ENCODE data around the gene ANXA3. TPM values are rescaled to one million over a fixed set of nuclear protein-coding genes. Genes with fewer than 3 reads are reported as not detected.

The ANXA3 gene
- total RNA-seq, 1 experiment from 2014 or later = 3.4 TPM

GRCh38 chr4:78553529-78554060 is 2.0 kb downstream of the ANXA3 start:
- DNase-seq = no peak
- Histone ChIP-seq H3K27ac (no peak overlapping the region), H3K36me3 (no peaks in the 10 kb centered on the region; the same call in 1 of the 2 replicates), H3K27me3 (no peaks in the 10 kb centered on the region), H3K4me1 (peaks cover 11% of the 10 kb centered on the region; the same call in 1 of the 2 replicates), H3K9me3 (replicated peaks) (0 out of 2 replicates have a peak, but pooled peaks cover 3% of the 10 kb centered on the region), H3K4me3 (no peak overlapping the region)

- no peak overlapping the region for H3K27ac ChIP-seq
- no peaks in the 10 kb centered on the region for H3K27me3 ChIP-seq
- 0 out of 2 replicates have a peak, but pooled peaks cover 4% of the 10 kb centered on the region for H3K9me3 ChIP-seq (replicated peaks)
- peaks cover 24% of the 10 kb centered on the region for H3K4me1 ChIP-seq
- H3K36me3 ChIP-seq = no peaks in the 10 kb centered on the region; the same call in 1 of the 2 replicates
- no peak for DNase-seq
- no peak overlapping the region for H3K4me3 ChIP-seq
Measured at GRCh38 chr4:78556665-78557064, 5.1 kb downstream of the ANXA3 start.

DNA sequence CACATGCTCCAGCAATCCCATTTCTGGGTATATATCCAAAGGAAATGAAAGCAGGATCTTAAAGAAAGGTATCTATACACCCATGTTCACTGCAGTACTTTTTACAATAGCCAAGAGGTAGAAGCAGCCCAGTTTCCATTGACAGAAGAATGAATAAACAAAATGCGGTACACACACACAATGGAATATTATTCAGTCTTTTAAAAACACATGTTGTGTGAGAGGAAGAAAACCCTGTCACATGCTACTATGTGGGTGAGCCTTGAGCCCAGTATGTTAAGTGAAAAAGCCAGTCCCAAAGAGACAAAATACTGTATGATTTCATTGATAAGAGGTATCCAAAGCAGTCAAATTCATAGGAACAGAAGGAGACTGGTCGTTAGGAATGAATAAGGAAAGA is 6.3 kb downstream of the ANXA3 start:
- H3K36me3 ChIP-seq = no peaks in the 10 kb centered on the region; the same call in 1 of the 2 replicates
- 0 out of 2 replicates have a peak, but pooled peaks cover 4% of the 10 kb centered on the region for H3K9me3 ChIP-seq (replicated peaks)
- no peaks in the 10 kb centered on the region for H3K27me3 ChIP-seq
- H3K27ac ChIP-seq = no peak overlapping the region
- DNase-seq = no peak
- H3K4me3 ChIP-seq = no peak overlapping the region
- peaks cover 16% of the 10 kb centered on the region for H3K4me1 ChIP-seq

GRCh38 chr4:78558410-78558809 is 6.8 kb downstream of the ANXA3 start:
- no peak overlapping the region for H3K4me3 ChIP-seq
- H3K27ac ChIP-seq = no peak overlapping the region
- H3K27me3 ChIP-seq = no peaks in the 10 kb centered on the region
- H3K36me3 ChIP-seq = no peaks in the 10 kb centered on the region; the same call in 1 of the 2 replicates
- H3K4me1 ChIP-seq = peaks cover 13% of the 10 kb centered on the region
- DNase-seq = no peak
- H3K9me3 ChIP-seq (replicated peaks) = 0 out of 2 replicates have a peak, but pooled peaks cover 4% of the 10 kb centered on the region

DNA sequence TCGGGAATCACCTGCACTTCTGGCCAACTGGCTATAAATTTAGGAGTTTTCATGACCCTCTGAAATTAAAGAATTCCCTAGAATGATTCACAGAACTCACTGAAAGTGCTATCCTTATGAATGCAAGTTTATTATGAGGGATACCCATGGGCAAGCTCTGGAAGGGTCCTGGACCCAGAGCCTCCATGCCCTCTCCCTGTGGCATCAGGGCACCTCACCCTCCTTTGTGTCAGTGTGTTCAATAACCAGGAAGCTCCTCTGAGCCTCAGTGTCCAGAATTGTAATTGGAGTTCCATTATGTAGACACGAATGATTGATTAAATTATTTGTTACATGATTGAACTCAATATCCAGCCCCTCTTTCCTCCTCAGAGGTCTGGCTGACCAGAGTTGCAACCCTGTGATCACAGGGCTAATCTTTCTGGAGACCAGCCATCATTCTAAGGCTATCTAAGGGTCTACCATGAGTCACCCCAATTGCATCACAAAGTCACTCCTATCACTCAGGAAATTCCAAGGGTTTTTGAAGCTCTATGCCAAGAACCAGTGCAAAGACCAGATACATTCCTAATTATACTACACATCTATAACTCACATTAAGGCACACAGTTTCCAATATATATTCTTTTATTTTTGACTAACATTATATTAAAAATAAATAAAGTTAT is 8.9 kb downstream of the ANXA3 start:
- no peak overlapping the region for H3K4me3 ChIP-seq
- 0 out of 2 replicates have a peak, but pooled peaks cover 4% of the 10 kb centered on the region for H3K9me3 ChIP-seq (replicated peaks)
- H3K4me1 ChIP-seq = peaks cover 13% of the 10 kb centered on the region
- no peaks in the 10 kb centered on the region for H3K27me3 ChIP-seq
- peak in 1 of 2 experiments; percentile 28 for DNase-seq
- H3K27ac ChIP-seq = no peak overlapping the region
- no peaks in the 10 kb centered on the region for H3K36me3 ChIP-seq

DNA sequence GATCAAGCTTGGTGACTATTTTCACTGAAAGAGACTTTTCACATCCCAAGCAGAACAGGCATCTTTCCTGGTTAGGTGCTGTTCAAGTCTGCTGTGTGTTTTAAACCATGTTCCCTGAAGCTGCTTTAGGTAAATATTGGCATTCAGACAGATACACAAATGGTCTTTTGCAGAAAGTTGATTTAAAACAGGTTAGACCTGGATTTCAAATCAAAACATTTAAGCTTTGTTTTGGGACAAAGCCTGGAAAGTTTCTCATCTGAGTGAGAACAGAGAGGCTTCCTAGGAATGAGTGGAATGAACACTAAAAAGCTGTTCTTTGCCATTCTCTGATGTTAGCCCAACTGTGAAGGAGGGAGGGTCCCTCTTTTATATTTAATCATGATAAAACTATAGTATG is 10.1 kb downstream of the ANXA3 start:
- Histone ChIP-seq H3K36me3 (no peaks in the 10 kb centered on the region), H3K4me1 (peaks cover 13% of the 10 kb centered on the region), H3K9me3 (replicated peaks) (0 out of 2 replicates have a peak, but pooled peaks cover 4% of the 10 kb centered on the region), H3K27me3 (no peaks in the 10 kb centered on the region), H3K27ac (no peak overlapping the region), H3K4me3 (no peak overlapping the region)
- DNase-seq = no peak

- H3K4me1 ChIP-seq = peaks cover 13% of the 10 kb centered on the region
- H3K36me3 ChIP-seq = no peaks in the 10 kb centered on the region
- no peak overlapping the region for H3K4me3 ChIP-seq
- H3K27me3 ChIP-seq = no peaks in the 10 kb centered on the region
- H3K9me3 ChIP-seq (replicated peaks) = 0 out of 2 replicates have a peak, but pooled peaks cover 4% of the 10 kb centered on the region
- DNase-seq = no peak
- H3K27ac ChIP-seq = no peak overlapping the region
Measured at GRCh38 chr4:78562687-78563086, 11.1 kb downstream of the ANXA3 start.

GRCh38 chr4:78565971-78566372 is 14.4 kb downstream of the ANXA3 start:
- Histone ChIP-seq H3K27ac (no peak overlapping the region), H3K36me3 (no peaks in the 10 kb centered on the region), H3K4me1 (peaks cover 18% of the 10 kb centered on the region), H3K4me3 (no peak overlapping the region), H3K9me3 (replicated peaks) (no peaks in the 10 kb centered on the region), H3K27me3 (no peaks in the 10 kb centered on the region)
- DNase-seq = no peak

- Histone ChIP-seq H3K4me3 (no peak overlapping the region), H3K4me1 (peaks cover 13% of the 10 kb centered on the region)
Measured at GRCh38 chr4:78566834-78567499, 15.4 kb downstream of the ANXA3 start.

GRCh38 chr4:78567500-78568060 is 16.0 kb downstream of the ANXA3 start:
- no peak for DNase-seq
- H3K9me3 ChIP-seq (replicated peaks) = no peaks in the 10 kb centered on the region
- H3K36me3 ChIP-seq = no peaks in the 10 kb centered on the region
- no peak overlapping the region for H3K4me3 ChIP-seq
- peaks cover 13% of the 10 kb centered on the region for H3K4me1 ChIP-seq
- H3K27ac ChIP-seq = no peak overlapping the region
- no peaks in the 10 kb centered on the region for H3K27me3 ChIP-seq

More at GRCh38 chr4:78566834-78567499, 15.4 kb downstream of the ANXA3 start:
- H3K27me3 ChIP-seq = no peaks in the 10 kb centered on the region
- DNase-seq = no peak
- H3K36me3 ChIP-seq = no peaks in the 10 kb centered on the region
- no peak overlapping the region for H3K27ac ChIP-seq
- no peaks in the 10 kb centered on the region for H3K9me3 ChIP-seq (replicated peaks)

DNA sequence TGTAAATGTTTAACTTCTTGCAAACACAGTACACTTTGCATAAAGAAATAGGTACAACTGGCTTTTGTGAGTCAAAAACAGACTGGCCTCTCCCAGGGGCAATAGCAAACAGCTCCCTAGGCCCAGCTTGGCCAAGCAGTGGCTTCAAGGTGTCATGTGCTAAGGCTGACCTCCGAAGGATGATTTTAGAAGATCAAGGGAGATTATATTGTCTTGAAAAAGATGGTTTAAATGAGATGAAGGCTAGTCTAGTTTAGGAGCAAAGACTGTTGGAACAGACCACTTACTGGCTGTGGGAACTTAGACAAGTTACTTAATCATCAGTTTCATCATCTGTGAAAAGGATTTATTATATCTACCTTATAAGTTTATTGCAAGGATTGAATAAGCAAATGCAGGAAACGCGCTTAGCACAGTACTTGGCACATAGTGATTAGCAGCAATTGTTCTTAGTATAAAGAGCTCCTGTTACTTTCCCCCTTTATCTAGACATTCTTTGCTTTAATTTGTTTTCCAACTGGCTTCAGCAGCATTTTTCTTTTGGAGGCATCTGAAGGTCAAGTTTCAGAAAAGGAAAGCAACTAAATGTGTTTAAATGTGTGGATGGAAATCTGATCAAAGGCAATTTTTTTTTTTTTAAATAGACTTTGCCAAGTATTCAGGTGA is 17.2 kb downstream of the ANXA3 start:
- Histone ChIP-seq H3K36me3 (no peaks in the 10 kb centered on the region), H3K27ac (peak overlapping the region; percentile 72), H3K4me1 (peaks cover 13% of the 10 kb centered on the region), H3K27me3 (no peaks in the 10 kb centered on the region), H3K4me3 (no peak overlapping the region), H3K9me3 (replicated peaks) (no peaks in the 10 kb centered on the region)
- DNase-seq = no peak

DNA sequence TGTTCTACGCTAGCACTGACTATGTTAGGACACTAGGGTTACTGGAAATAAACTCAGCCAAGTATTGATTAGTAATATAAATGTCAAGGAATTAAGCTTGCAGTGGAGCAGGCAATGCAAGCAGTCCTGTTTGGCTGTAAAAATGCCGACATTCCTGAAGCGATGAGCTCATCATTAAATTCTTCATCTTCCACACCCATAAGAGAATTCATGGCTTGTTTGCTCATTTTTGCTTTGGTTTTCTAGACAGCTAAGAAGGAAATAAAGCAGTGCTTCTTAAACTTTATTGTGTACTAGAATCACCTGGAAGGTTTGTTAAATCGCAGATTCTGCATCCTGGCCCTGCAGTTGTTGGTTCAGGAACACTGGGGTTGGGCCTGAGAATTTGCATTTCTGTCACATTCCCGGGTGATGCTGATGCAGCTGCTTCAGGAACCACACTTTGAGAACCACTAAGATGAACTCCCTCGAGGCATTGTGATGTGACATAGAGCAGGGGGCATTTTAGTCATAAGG is 17.8 kb downstream of the ANXA3 start:
- peak overlapping the region; percentile 72 for H3K27ac ChIP-seq
- H3K4me3 ChIP-seq = peak overlapping the region; percentile 13; the same call in 1 of the 2 replicates
- DNase-seq = peak; percentile 59 to 64
- no peaks in the 10 kb centered on the region for H3K27me3 ChIP-seq
- H3K36me3 ChIP-seq = no peaks in the 10 kb centered on the region
- H3K4me1 ChIP-seq = peaks cover 13% of the 10 kb centered on the region
- H3K9me3 ChIP-seq (replicated peaks) = no peaks in the 10 kb centered on the region

GRCh38 chr4:78570117-78570516 is 18.5 kb downstream of the ANXA3 start:
- Histone ChIP-seq H3K4me3 (no peak overlapping the region), H3K36me3 (no peaks in the 10 kb centered on the region), H3K27me3 (no peaks in the 10 kb centered on the region), H3K9me3 (replicated peaks) (no peaks in the 10 kb centered on the region), H3K4me1 (peaks cover 13% of the 10 kb centered on the region), H3K27ac (peak overlapping the region; percentile 72)
- DNase-seq = no peak

GRCh38 chr4:78571804-78572203 is 20.2 kb downstream of the ANXA3 start:
- H3K9me3 ChIP-seq (replicated peaks) = no peaks in the 10 kb centered on the region
- H3K4me1 ChIP-seq = peaks cover 13% of the 10 kb centered on the region
- H3K27ac ChIP-seq = no peak overlapping the region
- no peaks in the 10 kb centered on the region for H3K27me3 ChIP-seq
- no peak for DNase-seq
- no peaks in the 10 kb centered on the region for H3K36me3 ChIP-seq
- H3K4me3 ChIP-seq = no peak overlapping the region
